Ecto neural progenitor cell (in vitro differentiated cells): ENCODE data around the gene NEAT1.
A peak's percentile ranks its signal among the peaks of the same experiment; 100 is the strongest.

ENCODE experiments used
- DNase-seq: peaks from one replicate; pipeline ENCODE4 v3.0.0-alpha.2; 2018; ENCODE audit warnings: low spot score

NEAT1 gene

GRCh38 chr11:65389294-65389980, 33.2 kb upstream of the NEAT1 start:
- no peak for DNase-seq

DNA sequence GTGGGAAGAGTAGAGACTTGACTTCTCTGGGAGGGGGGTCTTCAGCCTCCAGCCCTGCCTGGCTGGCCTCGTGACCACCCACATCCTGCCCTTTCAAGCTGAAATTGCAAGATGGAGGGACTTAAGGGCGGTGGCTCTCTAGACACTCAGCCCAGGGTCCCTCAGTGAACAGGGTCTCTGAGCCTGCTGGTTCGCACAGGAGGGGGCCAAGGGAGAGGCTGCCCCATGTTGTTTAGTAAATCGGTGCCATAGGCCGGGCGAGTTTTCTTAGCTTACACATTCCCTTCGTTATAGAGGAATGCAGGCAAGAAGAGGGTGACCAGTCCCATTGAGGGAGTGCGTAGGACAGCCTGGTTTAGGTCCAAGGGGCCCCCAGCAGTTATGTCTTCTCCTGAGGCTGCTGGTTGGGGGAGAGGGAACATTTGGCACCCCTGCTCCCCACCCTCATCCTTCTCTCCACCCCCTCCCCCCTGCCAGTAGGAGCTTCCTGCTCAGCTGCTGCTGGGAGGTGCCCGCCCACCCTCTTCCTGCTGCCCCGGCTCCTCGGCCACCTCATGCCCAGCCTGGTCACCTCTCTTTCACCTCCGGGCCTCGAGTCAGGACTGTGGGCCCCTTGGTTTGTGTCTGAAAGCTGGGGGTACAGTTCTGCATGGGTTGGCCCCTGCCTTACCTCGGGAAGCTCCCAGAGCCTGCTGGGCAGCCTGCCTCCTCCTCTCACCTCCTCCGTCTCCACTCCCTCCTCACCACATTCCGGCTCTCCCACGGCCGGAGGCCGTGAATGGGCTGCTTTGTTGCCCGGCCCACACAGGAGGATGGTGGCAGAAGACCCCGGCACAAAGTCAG, 32.3 kb upstream of the NEAT1 start:
- DNase-seq = peak; percentile 63

GRCh38 chr11:65390996-65391395, 31.6 kb upstream of the NEAT1 start:
- DNase-seq = peak; percentile 61

- DNase-seq = no peak
Measured at GRCh38 chr11:65392186-65392829, 30.3 kb upstream of the NEAT1 start.

DNA sequence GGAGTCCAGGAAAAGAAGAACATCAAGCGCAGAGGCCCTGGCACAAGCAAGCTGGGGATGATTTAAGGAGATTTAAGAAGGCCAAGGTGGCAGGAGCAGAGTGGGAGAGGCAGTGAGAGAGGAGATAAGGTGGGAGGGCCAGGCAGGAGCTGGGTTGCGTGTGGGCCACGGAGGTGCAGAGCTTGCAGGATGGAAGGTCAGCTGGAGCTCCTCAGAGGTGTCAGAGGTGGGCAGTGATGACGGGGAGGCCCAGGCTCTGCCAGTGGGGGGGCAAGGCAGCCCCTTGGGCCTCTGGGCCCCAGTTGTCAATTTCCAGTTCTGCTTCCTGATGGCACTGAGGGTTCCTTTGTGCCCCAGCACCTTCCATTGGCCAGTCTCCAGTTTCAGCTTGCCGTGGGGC, 29.7 kb upstream of the NEAT1 start:
- no peak for DNase-seq

DNA sequence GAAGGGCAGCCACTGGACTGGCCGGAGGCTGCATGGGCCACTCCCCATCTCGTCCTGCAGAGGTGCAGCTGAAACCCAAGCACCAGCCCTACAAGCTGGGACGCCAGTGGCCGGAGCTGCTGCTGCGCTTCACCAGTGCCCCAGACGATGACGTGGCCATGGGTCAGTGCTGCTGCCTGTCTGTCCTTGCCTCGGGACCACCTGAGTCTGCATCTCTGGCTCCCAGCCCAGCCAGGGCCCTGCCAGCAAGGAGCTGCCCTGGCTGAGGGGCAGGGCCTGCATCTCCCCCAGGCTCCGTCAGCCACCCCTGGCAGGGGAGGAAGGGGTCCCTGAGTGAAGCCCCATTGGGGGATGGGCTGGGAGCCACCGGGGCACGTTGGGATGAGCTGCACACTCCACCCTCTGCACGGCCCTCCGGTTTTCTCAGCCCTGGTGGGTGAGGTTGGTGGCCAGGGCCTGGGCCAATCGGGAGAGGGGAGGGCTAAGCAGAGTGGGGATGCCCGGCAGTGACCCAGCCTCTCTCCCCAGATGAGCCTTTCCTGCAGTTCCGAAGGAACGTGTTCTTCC, 29.0 kb upstream of the NEAT1 start:
- no peak for DNase-seq

GRCh38 chr11:65394125-65394536, 28.5 kb upstream of the NEAT1 start:
- DNase-seq = no peak

- DNase-seq = no peak
Measured at GRCh38 chr11:65395961-65396530, 26.6 kb upstream of the NEAT1 start.

GRCh38 chr11:65396769-65397745, 25.5 kb upstream of the NEAT1 start:
- no peak for DNase-seq

DNA sequence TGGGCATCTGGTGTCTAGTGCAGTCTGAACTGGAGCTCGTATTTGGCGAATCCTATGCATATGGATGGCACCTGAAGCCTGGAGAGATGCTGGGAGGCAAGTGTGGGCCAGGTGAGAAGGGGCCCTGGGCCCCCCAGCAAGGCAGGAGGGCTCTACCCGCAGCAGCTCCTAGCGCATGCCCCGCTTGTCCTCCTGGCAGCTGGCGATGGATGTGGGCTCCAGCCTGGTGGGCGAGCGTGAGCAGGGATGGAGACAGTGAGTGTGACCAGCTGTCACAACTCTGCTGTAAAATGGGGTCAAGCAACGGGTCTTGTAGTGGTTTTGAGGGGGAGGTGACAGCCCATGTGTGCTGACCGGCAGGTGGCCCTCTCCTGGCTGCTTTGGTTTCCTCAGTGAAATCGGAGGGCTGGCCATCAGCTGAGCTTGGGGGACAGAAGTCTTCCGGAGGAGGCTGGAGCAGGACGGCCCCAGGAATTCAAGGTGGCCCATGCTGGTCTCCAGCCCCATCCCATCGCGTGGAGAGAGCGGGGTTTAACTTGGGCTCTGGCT, 24.2 kb upstream of the NEAT1 start:
- DNase-seq = no peak

DNA sequence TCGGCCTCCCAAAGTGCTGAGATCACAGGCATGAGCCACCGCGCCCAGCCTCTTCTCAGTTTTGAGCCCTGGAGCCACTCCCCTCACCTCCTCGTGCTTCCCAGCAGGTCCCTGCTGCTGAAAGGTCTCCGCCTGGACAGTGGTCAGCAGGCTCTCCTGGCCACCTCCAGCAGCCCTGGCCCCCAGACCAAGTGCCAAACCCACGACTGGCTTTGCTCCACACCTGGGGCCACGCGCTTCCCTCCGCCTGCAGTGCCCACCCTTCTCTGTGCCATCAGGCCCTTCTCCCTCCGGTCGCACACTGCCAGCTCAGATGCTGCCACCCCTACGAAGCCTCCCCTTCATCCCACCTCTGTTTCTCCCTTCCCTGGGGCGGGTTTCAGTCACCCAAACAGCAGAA, 23.3 kb upstream of the NEAT1 start:
- no peak for DNase-seq

DNA sequence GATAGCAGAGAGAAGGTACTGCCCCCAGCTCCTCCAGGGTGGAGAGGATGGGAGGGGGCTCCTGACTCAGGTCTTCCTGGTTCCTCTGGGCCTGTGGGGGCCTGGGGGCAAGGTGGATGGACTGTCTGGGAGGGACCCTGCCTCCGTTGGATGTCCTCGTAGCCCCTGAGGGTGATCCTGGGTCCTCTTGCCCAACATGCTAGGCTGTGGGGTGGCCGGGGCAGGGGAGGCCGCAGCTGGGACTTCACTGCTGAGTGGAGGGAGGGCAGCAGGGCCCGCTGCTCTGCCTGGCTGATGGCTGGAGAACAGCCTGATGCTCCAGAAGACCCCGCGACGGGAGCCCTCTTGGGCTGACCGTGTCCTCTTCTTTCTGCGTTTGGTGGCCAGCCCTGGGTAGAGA, 22.8 kb upstream of the NEAT1 start:
- DNase-seq = no peak

DNA sequence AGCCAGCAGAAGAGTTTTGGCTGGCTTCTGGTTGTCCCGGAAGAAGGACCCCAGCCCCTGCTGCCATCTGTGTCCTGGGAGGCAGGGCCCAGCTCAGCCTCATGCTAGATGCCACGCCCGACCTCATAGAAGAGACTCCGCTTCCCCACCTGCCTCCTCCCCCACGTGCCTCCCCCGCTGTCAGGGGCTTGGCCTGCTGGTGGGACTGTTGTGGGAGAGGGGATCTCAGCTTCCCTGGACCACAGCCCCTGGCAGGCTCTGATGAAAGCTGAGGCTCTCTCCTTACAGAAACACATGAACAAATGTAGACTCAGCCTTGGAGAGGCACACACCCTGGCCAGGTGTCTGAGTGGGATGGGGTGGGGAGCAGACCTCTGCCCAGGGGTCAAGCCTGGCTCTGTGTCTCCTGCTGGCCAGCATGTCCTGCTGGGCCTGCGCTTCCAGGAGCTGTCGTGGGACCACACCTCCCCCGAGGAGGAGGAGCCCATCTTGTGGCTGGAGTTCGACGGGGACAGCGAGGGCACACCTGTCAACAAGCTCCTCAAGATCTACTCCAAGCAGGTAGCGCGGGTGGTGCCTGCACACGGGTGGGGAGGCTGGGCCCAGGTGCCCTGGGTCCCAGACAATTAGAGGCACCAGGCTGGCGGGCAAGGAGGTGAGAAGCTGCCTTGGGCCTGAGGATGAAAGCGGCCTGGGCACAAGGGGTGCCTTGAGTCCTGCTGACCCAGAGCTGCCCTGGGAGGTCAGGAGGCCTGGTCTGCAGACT, 22.1 kb upstream of the NEAT1 start:
- DNase-seq = no peak

DNA sequence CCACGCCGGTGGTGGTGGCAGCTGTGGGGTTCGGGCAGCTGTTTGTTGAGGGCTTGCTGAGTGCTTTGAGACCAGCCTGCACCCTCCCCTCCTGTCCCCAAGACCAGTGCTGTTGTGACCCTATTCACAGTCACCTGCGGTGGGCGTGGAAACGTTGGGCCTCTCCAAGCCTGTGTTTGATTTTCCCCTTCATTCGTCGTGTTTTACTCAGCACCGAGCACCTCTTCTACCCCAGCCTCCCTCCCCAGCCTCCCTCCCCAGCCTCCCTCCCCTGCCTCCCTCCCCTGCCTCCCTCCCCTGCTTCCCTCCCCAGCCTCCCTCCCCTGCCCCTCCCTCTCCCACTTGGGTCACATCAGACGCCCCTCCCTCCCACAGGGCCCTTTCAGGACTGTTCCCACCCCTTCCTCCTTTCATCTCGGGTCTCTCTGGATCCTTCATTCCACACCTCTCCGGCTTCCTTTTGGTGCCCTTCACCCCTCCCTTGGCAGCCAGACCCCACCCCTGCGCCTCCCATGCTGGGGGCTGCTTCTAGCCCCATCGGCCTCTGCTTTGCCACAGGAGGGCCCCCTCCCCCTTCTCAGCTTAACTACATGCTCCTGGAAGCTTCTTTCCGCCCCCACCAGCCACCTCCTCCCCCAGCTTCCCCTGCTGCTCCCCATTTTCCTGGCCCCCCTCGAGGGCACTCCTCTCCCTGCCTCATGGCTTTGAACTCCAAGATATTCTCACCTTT, 21.4 kb upstream of the NEAT1 start:
- no peak for DNase-seq

GRCh38 chr11:65401803-65402248, 20.8 kb upstream of the NEAT1 start:
- DNase-seq = no peak

GRCh38 chr11:65402790-65403189, 19.8 kb upstream of the NEAT1 start:
- no peak for DNase-seq

DNA sequence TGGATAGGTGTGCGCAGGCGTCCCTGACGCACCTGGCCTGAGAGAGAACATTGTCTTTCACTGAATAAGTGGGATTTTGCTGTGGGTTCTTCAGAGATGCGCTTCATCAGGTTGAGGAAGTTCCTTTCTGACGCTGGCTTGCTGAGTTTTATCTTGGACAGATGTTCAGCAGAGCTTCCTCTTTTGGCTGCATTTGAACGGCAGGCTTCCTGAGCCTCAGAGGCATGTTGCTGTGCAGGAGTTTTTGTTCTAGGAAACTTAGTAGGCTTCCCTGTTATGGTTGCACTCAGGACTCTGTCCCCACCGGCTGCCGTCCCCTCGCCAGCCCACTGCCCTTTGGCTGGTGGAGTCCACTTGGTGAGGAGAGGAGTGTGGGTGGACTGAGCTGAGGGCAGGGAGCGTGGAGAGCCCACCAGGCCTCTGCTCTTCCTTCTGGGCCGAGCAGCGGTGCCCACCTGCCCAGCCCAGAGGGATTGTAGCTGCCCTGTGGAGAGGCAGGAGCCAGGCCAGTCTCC, 18.9 kb upstream of the NEAT1 start:
- no peak for DNase-seq

- no peak for DNase-seq
Measured at GRCh38 chr11:65404210-65404609, 18.4 kb upstream of the NEAT1 start.
